ENCODE data around the gene OR4D9.
"Not testable (repeated sequence)": the region's sequence is repeated elsewhere in the genome, so short reads cannot be mapped to it uniquely, and the experiment has no call there.

Gene OR4D9

DNA sequence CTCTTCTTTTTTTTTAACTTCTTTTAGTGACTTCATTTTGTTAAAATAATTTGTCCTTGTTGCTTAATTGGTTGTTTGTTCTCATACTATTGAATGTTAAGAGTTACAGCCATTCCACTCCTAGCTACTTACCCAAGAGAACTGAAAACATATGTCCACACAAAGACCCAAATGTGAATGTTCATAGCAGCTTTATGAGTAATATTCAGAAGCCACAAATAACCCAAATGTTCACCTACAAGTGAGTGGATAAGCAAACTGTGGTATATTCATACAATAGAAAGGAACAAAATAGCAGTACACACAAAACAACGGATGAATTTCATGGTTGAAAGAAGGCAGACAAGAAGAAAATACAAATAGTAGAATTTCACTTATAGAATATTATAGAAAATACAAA, 9.4 kb upstream of the OR4D9 start:
- no peak for DNase-seq (ENCODE audit: low read depth)
- H3K4me3 ChIP-seq (ENCODE audit: control insufficient read depth, low read depth, low read length) = no peak overlapping the region
- TF ChIP-seq CTCF (IDR thresholded peaks at IDR 0.05; ENCODE audit: control insufficient read depth, insufficient read depth, low read depth, low read length, missing control alignments) = no peak

GRCh38 chr11:59503276-59503675, 8.1 kb upstream of the OR4D9 start, which contains the start of gene OR4D11:
Gene OR4D11, plus strand, starts transcription at chr11:59503576. Its CDS starts 0 bp downstream, at chr11:59503576.
- TF ChIP-seq CTCF (IDR thresholded peaks at IDR 0.05; ENCODE audit: control insufficient read depth, insufficient read depth, low read depth, low read length, missing control alignments) = no peak
- DNase-seq (ENCODE audit: low read depth) = no peak
- no peak within 1 kb of the TSS for H3K4me3 ChIP-seq (ENCODE audit: control insufficient read depth, low read depth, low read length)

DNA sequence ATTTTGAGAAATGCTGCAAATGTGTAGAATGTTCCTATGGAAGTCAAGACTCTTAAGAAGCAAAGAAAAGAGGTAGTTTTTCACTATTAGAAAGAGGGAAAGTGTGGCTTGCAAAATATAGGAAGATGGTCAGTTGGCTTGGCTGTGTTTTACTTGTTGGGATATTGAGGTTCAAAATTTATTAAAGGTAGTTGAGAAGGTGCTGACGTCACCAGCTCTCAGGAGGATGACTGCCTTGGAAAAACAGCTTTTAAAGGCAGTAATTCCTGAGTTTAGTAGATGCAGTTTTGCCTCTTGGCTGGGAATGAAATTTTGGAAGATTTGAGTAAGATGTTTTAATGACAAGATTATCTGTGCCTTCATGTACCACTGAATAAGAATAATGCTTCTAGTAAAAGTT, 336 bp downstream of the OR4D9 start:
- TF ChIP-seq CTCF (IDR thresholded peaks at IDR 0.05; ENCODE audit: control insufficient read depth, insufficient read depth, low read depth, low read length, missing control alignments) = no peak
- DNase-seq (ENCODE audit: low read depth) = no peak

GRCh38 chr11:59520139-59520538, 8.8 kb downstream of the OR4D9 start:
- DNase-seq (ENCODE audit: low read depth); H3K4me3 ChIP-seq (ENCODE audit: control insufficient read depth, low read depth, low read length): not testable (repeated sequence)

More for the DNA sequence above, 336 bp downstream of the OR4D9 start:
- no peak overlapping the region for H3K4me3 ChIP-seq (ENCODE audit: control insufficient read depth, low read depth, low read length)

DNA sequence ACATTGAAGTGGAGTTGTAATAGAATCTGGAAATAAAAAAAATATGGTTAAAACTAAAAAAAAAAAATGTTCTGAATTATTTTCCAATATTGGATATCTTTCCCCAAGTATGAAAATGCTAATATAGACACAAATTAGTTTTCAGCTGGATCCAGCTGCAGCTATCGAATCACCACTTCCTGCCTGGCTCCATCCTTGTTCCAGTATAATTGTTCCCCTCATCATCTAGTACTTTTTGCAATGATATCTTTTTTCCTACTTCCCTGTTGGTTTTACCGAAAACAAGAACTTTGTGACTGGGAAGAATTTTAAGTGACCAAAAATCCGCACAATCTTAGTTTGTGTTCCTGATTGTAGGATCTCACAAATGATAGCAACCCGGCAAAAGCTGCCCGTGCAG, 9.4 kb downstream of the OR4D9 start:
- no peak for TF ChIP-seq CTCF (IDR thresholded peaks at IDR 0.05; ENCODE audit: control insufficient read depth, insufficient read depth, low read depth, low read length, missing control alignments)
- H3K4me3 ChIP-seq (ENCODE audit: control insufficient read depth, low read depth, low read length) = no peak overlapping the region
- DNase-seq (ENCODE audit: low read depth) = no peak

- TF ChIP-seq CTCF (IDR thresholded peaks at IDR 0.05; ENCODE audit: control insufficient read depth, insufficient read depth, low read depth, low read length, missing control alignments) = no peak
- no peak for DNase-seq (ENCODE audit: low read depth)
- H3K4me3 ChIP-seq (ENCODE audit: control insufficient read depth, low read depth, low read length) = no peak overlapping the region
Observed at GRCh38 chr11:59523541-59523940, 12.2 kb downstream of the OR4D9 start.

DNA sequence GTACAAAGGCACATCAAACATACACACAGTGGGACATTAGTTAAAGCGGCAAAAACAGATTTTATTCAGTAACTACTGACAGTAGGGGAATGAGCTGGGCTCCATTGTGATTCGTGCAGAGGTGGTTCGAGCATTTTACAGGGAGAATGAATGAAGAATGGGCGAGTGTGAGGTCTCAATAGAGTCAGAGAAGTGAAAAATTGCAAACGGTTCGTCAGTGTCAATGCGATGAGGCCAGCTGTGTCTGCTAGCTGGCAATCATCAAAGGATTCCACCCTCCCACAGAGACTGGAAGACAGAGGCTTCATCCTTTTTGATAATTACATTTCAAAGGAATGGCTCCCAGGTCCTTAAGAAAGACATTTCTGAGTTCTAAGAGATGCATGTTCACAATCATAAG, 17.4 kb downstream of the OR4D9 start:
- no peak for DNase-seq (ENCODE audit: low read depth)
- TF ChIP-seq CTCF (IDR thresholded peaks at IDR 0.05; ENCODE audit: control insufficient read depth, insufficient read depth, low read depth, low read length, missing control alignments) = no peak
- no peak overlapping the region for H3K4me3 ChIP-seq (ENCODE audit: control insufficient read depth, low read depth, low read length)
